ENCODE measurements around the gene EBPL.
"Not testable (repeated sequence)": the region's sequence is repeated elsewhere in the genome, so short reads cannot be mapped to it uniquely, and the experiment has no call there.

The EBPL gene

DNA sequence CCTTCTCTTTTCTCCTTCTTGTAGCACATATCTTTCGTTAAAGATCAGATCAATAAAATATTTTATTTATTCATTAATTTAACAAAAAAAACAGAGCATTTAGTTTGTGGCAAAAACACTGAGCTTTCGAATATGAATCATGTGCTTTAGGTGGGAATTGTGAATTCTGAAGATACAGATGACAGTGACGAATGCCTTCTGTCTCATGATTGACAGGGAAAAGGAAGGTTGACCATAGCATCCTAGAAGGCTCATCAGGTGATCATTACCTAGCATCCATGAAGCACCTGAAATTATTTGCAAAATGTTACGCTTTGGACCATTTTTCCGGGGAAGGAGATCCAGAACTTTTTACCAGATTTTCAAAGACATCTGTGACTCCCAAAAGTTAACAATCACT lies 59.1 kb downstream of the EBPL start:
- DNase-seq: no peak

DNA sequence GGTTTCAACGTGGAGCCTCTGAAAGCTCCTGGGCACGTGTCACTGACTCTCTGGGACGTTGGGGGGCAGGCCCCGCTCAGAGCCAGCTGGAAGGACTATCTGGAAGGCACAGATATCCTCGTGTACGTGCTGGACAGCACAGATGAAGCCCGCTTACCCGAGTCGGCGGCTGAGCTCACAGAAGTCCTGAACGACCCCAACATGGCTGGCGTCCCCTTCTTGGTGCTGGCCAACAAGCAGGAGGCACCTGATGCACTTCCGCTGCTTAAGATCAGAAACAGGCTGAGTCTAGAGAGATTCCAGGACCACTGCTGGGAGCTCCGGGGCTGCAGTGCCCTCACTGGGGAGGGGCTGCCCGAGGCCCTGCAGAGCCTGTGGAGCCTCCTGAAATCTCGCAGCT lies 60.7 kb downstream of the EBPL start:
- DNase-seq: no peak

DNA sequence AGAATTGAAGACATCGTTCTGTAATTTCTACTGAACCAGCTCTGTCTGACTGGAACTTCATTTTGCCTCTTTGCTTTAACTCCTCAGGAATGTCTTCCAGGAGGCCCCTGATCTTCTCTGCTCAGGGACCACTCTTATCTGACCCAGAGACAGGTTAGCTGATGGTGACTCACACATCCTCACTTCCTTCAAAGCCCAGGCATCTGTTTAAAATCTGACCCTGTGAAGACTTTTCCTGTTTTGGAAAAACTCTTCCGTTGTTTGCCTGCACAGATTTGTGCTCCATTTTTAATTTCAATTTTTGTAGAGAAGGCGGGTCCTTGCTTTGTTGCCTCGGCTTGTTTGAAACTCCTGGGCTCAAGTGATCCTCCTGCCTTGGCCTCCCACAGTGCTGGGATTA lies 61.3 kb downstream of the EBPL start:
- DNase-seq: no peak

DNA sequence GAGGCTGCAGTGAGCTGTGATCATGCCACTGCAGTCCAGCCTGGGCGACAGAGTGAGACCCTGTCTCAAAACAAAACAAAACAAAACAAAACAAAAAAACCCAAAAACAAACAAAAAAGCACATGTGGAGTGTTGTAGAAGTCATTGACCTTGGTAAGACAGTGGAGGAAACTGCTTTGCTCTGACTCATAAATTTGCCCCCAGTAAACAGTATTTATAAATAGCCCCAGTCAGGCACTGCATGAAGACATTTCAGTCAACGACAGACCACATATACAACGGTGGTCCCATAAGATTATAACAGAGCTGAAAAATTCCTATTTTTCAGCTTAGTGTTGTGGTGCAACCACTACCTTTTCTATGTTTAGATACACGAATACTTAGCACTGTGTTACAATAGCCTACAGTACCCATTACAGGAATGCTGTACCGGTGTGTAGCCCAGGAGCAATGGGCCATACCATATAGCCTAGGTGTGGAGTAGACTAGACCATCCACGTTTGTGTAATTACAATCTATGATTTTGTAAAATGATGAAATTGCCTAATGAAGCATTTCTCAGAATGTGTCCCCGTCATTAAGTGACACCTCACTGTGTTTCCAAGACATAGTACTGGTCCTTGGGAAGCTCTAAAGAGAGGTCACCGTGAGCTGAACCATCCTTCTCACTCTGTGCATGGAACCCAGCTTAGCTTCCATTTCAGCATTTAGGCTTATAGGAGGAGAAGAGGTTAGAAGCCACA lies 61.9 kb downstream of the EBPL start:
- DNase-seq: no peak

DNA sequence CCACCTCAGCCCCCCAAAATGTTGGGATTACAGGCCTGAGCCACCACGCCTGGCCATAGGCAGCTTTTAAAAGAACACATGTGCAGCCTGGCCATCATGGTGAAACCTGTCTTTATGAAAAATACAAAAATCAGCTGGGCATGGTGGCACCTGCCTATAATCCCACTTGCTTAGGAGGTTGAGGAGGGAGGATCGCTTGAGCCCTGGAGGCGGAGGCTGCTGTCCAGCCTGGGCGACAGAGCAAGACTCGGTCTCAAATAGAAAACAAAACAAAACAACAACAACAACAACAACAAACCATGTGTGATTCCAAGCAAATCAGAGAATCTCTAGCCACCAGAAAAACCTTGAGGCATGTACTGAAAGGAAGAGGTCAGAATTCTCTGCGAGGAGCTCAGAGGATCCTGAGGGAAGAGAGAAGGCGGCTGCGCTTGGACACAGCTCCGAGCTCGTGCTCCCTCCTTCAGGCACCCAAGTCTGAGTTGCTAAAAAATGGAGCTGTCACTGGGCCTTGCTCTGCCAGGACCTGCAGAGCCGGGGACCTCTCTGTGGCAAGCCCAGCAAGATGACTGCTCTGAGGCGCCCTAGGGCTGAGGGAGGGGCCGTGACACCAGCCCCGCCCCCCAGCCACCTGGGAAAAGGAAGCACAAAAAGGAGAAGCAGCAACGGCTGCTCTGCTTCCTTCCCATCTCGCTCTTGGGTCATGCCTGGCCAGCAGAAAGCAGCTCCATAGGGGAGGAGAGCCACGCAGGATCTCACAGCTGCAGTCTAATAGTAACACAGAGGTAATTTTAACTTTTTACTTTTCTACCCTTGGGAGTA lies 63.2 kb downstream of the EBPL start, which contains the start of gene ARL11:
Gene ARL11 (plus strand): TSS at position 677 of the 822 bp plus-strand sequence. CDS start 1,941 bp downstream, outside the sequence.
- peak; percentile 81 for DNase-seq

DNA sequence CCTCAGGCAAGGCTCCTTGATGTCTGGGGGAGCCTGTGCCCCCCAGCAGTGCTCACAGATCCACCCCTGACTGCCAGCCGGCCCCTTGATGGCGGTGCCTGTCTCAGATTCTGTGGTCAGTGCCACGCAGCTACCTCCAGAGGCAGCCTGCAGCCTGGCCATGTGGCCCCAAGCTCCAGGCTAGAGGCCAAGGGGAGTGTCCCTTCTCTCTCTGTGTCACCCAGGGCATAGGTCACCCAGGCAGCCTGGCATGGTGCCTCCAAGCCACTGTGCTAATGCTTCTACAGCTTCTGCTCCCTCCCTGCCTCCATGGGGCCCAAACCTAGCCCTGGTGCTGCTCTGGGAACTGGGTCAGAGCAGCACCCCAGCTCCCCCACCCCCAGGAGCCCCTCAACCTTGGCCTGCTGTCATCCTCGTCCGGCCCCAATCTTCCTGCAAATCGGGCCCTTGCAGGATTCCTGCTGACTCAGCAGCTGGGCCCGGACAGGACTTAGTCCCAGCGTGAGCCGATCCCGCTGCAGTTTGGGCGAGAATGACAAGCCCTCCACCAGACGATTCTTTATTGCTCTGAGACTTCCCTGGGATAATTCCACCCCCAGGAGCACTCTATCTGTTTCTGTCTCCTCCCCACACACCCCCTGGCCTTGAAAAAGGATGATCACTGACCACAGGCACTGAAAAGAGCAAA lies 65.8 kb downstream of the EBPL start:
- no peak for DNase-seq

DNA sequence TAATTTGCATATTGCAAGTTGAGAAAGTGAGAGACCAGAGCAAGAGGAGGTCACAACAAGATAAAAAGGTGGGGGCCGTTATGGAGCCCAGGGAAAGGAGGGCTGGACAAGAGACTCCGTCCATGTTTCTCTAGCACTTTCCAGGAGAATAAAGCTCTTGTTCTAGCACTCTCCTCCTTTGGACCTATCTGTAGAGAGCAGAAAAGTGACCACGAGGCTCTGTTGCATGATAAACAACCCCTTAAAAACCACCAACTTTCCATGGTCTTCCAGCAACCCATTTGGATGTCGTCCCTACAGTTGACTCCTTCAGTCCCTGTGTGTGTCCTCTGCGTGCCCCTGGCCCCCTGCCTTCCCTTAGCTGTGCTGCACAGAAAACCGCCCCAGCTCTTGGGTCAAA lies 67.1 kb downstream of the EBPL start:
- no peak for DNase-seq

DNA sequence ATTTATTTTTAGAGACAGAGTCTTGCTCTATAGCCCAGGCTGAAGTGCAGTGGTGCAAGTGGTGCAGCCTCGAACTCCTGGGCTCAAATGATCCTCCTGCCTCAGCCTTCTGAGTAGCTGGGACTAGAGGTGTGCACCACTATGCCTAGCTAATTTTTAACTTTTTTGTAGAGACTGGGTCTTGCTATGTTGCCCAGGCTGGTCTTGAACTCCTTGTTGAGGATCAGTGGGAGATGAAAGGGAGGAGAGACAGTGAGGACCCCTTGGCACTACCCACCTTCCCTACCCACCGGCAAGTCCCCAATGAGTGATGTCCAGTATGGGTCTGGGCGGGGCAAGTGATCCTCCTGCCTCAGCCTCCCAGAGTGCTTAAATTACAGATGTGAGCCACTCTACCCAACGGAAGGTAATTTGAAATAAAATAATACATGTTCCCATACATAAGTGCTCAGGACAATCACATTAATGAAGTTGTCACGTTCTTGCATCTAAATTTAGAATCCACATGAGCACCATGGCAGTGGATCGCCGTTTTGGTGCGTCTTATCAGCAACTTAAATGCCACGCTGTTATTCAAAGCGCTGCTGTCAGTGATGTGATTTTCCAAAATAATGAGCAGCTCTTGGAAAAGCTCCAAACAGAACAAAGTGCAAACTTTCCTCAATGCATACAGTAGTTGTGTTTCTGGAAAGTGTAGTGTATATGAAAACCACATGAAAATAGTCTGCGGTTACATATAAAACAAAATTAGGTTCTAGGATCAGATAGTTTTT lies 68.9 kb downstream of the EBPL start:
- DNase-seq: no peak

DNA sequence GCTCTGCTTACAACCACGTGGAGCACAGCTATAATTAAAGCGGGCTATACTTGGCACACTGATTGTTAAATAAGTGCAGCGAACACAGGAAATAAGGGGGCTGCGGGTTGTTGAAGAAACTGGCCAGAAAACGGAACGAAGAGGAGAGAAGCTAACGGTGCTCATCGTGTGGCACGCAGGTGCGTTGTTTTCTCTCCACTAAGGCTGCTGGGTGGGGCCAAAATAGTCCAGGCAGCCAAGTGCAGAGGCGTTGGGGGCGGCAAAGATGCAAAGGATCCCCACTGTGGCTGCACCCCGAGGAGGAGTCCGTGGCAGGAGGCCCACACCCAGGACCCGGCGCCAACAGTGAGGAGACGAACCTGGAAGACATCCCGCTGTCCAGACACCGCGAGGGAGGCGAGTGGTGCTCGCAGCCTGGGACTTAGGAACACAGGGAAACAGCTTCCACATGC lies 71.1 kb downstream of the EBPL start:
- no peak for DNase-seq

DNA sequence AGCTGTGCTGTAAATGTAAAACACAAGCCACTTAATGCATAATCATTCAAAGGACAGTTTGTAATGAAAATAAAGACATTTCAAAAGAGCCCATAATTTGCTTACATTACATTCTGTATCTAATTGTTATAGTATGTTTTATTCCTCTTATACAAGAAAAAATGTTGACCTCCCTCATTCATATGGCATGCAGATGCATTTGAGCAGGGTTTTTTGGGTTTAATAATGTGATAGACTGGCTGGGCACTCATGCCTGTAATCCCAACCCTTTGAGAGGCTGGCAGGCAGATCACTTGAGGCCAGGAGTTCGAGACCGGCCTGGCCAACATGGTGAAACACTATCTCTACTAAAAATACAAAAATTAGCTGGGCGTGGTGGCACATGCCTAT lies 74.6 kb downstream of the EBPL start:
- DNase-seq: no peak

DNA sequence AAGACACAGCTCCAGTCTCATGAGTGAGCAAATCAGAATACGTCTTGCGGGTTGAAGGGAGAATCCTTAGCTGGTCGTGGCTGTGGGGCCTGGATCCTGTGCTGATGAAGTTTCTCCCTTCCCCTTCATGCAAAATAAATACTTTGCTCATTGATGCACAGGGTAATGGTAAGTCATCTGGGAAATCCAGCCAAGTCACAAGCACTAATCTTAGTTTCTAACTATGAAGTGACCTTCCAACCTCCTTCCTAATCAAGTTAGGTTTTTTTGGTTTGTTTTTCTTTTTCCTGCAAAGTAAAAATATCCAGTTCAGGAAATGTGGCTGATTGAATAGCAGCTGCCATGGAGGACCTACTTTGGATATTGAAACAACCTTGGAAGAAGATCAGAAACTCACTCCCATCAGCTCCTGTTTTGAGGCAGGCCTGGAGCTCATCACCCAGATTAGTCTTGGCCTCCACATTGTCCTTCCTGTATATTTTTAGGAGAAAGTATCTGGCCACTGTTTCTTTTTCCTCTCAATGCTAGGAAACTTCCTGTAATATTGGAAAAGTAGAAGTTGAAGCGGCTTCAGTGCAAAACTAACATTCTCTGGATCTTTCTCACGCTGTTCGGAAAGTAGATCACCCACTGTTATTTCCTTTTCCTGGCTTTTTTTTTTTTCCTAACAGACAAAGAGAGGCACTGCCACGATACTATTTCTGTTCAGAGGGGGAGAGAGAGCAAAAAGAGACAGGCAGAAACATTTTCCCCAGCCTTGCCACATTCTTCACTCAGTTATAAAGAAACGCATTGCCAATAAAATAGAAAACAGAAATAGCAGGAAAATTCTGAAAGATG lies 75.2 kb downstream of the EBPL start:
- DNase-seq: no peak

DNA sequence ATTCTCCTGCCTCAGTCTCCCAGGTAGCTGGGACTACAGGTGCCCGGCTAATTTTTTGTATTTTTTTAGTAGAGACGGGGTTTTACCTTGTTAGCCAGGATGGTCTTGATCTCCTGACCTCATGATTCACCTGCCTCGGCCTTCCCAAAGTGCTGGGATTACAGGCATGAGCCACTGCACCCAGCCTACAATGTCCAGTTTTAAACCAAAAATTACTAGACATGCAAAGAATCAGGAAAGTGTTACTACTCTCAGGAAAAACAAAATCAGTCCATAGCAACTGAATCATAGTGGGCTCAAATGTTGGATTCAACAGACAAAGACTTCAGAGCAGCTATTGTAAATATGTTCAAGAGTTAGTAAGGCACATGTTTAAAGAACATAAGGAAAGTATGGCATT lies 79.2 kb downstream of the EBPL start:
- not testable (repeated sequence) for DNase-seq

Measured in islet precursor cell (in vitro differentiated cells).